GM12872 (cell line): ENCODE results near the gene TMEM132C.

Experiments
- CTCF ChIP-seq: IDR thresholded peaks from 3 replicates; pipeline ENCODE4 v1.5.1; 2011; ENCODE audit warnings: low read depth, mild to moderate bottlenecking, low read length, moderate library complexity; ENCODE audit not compliant: insufficient read depth

The TMEM132C gene

DNA sequence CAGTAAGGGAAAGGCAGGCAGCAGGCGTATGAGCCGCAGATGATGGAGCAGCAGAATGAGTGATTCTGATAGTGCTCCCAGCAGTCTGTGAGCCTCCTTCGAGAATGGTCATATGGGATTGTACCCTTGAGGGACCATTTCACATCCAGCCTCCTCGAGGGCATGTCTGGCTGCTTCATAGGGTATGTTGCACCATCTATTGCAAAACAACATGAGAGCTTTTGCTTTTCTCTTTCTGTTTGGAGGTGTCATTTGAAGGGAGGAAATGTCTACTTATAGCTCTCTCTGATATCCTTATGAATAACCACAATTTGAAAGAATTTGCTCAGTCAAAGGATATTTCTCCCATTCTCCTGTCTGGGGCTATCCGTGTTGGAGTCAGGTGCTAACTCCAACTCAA, 172.8 kb downstream of the TMEM132C start:
- TF ChIP-seq CTCF: no peak

DNA sequence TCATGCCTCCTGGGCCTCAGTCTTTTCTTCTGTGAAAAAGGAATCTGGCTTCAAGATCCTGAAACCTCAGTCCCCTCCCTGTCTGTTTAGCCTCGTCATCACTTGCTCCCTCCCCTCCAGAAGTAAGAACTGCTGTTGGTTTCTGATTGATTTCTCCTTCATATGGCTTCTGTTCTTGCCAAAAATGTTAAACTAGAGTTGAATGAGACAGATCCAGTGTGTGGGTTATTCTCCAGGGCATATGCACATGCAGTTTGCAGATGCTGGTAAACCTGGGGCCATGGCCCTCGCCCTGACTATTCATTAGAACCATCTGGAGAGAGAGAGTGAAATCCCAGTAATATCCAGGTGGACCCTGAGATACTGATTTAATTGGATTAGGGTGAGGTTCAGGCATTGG, 175.1 kb downstream of the TMEM132C start:
- TF ChIP-seq CTCF: no peak

DNA sequence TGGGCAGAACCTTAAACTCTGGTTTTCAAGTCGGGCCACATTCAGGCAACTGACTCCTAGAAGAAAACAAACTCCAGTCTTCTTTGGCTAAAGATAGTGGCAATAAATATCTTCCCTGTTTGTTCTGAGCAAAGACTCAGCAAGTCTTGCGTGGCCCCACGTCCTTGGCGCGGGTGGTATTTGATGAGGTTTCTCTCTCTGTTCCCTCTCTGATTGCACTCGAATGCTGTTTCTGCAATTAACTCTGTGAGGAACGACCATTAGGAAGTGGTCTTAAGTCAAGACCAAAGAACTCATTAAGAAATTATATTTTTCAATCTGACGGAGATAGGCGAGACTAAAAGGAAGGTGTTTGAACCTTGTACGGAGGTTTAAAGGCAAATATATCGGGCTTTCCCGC, 177.6 kb downstream of the TMEM132C start:
- no peak for TF ChIP-seq CTCF

DNA sequence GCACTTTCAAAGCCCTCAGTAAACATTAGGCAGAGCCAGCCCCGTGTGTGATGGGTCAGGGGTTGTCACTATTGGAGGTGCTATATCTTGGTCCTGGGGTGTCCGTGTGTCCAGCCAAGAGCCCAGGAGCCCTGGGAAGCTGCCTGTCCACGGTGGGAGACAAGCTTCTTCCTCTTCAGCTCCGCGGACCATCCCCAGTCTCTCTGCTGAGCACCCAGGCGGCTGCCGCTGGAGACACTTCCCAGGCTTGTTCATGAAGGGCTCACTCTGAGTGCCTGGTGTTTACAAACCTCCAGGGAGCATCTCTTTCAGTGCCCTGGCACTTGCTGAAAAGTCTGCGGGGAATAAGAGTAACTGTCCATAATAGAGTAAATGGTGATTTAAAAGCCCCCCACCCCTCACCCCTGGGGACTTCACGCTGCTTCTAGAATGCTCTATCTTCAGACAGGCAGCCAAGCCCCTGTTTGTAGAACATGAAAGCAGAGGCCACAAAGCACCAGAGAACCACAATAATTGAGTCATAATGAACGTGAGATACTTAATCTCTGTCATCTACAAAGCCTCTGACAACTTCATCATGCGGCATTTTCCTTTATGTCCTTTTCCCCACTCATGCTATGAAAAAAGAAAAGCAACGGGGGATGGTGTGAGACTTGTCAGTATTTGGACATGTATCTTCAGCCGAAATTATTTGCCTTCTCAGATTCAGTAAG, 178.6 kb downstream of the TMEM132C start:
- TF ChIP-seq CTCF: no peak

GRCh38 chr12:128449146-128449894, 182.3 kb downstream of the TMEM132C start:
- no peak for TF ChIP-seq CTCF

DNA sequence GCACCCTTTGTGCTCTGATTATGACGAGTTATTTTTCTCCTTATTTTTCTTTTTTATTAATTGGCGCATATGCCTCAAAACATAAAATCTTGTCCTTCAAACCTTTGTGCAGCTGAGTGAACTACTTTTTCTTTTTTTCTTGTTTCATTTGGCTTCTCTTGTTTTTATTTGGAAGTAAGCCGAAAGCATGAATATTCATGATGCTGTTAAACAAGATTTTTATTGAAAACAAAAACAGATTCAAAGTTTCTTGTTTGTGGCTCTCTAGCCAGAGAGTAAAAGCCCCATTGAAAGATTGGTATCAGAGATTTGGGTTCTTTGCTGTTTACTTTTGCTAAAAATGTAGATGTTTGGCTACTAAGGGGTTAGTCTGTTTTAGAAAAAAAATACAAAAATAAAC, 183.8 kb downstream of the TMEM132C start:
- TF ChIP-seq CTCF: no peak

GRCh38 chr12:128455851-128456250, 188.9 kb downstream of the TMEM132C start:
- TF ChIP-seq CTCF: no peak
